GDM1 (cell line): Measurements from ENCODE around the gene RBM20.

Experiments used
- DNase-seq: peaks from one replicate; lab custom pipeline; 2025; lab: John Stamatoyannopoulos, UW

The RBM20 gene

DNA sequence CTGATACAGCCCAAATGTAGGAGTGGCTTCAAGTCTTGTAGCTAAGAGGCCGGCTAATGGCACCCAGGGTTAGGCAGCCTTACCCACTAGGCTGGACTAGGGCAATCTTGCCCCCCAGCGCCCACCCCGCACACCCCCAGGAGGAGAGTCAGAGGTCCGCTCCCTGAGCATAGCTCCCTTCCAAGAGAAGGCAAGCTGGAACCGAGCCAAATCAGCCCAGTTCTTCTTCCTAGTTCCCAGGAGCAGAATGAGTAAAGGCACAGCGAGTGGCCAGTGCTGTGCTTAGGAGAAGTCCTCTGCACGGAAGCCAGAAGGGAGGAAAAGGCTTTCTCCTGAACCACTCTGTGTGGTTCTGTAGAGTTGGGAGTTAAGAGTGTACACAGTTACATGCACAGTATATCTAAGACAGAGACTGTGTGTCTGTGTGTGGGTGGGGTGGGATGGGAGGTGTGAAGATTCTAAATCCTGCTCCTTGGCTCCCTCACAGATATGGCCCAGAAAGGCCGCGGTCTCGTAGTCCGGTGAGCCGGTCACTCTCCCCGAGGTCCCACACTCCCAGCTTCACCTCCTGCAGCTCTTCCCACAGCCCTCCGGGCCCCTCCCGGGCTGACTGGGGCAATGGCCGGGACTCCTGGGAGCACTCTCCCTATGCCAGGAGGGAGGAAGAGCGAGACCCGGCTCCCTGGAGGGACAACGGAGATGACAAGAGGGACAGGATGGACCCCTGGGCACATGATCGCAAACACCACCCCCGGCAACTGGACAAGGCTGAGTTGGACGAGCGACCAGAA, 167.8 kb downstream of the RBM20 start:
- DNase-seq, result no peak

DNA sequence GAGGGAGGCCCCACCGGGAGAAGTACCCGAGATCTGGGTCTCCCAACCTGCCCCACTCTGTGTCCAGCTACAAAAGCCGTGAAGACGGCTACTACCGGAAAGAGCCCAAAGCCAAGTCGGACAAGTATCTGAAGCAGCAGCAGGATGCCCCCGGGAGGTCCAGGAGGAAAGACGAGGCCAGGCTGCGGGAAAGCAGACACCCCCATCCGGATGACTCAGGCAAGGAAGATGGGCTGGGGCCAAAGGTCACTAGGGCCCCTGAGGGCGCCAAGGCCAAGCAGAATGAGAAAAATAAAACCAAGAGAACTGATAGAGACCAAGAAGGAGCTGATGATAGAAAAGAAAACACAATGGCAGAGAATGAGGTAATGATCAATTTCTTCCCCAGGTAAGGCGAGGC, 168.4 kb downstream of the RBM20 start:
- DNase-seq, result no peak

DNA sequence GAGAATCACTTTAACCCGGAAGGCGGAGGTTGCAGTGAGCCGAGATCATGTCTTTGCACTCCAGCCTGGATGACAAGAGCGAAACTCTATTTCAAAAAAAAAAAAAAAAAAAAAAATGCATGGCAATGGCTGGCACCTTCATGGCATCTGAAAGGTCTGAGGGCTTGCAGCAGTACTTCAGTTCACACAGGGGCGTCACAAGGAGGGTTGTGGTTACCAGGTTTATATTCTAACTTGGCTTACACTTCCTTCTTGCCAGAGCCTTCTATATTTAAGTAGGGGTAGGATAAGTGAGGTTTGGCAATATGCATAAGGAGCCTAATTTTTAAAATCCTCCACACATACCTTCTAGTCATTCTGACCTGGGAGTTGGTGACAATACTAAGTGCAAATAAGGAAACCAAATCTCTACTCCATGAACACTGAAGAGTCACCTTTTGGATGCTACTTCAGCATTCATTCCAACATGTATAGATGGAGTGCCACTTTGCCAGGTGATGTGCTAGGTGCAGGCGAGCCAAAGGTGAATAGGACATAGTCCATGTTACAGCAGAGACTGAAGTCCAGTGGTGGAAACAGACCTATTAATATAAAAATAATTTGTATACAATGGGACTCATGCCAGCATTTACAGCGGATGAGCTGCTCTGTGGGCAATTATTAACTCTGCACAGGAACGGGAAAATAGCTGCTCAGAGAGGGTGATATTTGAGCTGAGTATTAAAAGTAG, 169.8 kb downstream of the RBM20 start:
- DNase-seq, result no peak

DNA sequence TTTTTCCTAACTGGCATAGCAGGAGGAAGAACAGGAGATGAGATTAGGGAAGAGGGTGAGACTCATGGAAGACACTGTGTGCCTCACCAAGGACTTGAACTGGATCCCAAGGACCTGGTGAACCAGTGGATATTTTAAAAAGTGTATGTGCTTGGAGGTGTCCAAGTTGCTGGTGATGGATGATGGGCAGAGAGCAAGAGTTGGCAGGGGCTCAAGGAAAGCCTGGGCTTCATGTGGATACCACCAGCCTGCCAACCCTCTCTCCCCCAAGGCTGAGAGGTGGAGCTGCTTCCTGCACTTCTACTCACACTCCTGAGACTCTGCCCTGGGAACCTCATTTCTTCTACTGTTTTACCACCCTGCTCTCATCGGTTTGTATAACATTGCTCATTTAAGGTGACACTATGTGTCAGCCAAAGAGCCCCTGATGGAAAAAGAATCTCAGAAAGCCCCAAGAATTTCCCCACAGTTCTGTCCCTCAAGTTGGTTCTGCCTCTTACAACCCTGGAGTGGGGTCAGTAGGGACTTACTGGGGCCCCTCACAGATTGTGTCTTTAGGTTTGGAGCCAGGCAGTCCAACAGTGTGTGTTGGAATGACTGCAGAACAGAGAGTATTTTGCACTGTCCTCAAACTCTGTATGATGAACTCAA, 171.3 kb downstream of the RBM20 start:
- DNase-seq, result no peak

DNA sequence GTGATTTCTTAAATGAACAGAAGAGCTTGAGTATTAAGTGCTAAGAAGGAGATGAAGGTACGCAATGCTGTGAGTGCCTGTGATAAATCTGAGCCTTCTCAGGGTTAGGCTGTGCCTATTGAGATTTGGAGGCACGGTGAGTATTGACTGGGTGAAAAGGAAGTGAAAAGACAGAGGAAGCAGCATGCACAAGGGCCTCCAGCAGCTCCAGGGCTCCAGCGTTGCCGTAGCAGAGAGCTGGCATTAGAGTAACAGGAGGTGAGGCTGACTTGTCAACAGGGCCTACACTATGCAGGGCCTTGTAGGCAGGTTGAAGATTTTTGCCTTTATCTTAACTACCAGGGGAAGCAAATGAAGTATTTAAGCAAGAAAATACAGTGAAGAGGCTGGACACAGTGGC, 173.5 kb downstream of the RBM20 start:
- DNase-seq, result no peak

DNA sequence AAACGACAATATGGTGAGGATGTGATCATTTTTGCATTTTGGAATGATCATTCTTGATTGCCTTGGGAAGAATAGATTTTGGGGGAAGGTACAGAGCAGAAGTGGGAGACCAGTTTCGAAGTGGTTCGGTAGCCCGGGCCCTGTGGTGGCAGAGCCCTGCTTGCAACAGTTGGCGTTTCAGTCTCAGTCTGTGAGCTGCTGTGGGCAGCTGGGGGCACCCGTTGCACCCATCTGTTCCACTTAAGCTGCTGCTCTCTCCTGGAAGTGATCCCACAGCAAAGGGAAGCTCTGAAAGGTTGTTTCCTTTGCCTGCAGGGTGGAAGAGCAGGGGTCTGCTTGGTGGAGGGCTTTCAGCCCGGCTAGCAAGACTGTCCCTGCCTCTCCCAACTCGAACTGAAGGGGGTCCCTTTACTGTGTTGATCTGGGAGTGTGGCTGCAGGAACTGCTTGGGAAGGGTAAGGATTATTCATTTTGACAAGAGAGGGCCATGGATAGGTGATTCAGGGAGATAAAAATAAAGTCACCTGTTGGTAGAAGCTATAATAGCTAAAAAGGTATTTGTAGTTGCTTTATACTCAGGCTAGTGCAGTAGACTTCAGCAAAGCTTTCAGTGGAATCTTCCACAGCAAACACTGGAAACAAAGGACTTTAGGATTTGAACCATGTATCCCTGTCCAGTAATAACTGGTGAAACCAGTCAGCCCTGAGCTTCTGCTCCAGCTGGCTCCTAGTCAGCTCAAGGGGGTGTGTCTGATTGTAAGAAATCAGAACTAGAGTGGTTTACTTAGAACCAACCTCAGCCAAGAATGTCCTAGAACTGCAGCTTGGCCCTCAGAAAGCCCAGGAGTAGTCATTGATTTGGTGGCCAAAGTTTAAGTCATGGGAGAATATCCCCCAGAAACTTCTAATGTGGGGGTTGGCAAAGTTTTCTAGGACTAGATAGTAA, 174.4 kb downstream of the RBM20 start:
- no peak for DNase-seq

DNA sequence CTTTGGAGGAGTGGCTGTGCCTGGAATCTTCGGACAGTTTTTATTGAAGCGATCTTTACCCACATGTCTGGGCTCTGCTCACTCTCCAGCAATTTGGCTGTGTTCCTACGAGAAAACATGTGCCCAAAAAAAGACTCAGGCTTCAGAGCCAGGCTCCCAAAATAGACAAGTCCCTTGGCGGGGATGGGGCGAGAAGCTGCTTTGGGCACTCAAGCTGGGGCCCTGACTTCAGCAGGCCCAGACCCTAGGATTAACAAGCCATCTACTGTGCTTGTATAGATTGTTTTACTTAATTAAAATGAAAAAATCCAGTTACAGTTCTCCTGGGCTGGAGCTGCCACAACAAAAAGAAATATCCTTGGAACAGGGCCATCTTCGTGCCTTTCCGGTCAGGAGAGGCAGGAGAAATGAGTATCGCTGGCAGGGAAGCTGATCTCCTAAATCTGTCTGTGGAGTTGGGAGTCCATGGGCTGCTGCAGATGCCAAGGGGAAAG, 176.2 kb downstream of the RBM20 start:
- no peak for DNase-seq

DNA sequence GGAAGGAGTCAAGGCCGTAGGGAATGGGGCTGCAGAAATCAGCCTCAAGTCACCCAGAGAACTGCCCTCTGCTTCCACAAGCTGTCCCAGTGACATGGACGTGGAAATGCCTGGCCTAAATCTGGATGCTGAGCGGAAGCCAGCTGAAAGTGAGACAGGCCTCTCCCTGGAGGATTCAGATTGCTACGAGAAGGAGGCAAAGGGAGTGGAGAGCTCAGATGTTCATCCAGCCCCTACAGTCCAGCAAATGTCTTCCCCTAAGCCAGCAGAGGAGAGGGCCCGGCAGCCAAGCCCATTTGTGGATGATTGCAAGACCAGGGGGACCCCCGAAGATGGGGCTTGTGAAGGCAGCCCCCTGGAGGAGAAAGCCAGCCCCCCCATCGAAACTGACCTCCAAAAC, 177.4 kb downstream of the RBM20 start:
- DNase-seq, result no peak

DNA sequence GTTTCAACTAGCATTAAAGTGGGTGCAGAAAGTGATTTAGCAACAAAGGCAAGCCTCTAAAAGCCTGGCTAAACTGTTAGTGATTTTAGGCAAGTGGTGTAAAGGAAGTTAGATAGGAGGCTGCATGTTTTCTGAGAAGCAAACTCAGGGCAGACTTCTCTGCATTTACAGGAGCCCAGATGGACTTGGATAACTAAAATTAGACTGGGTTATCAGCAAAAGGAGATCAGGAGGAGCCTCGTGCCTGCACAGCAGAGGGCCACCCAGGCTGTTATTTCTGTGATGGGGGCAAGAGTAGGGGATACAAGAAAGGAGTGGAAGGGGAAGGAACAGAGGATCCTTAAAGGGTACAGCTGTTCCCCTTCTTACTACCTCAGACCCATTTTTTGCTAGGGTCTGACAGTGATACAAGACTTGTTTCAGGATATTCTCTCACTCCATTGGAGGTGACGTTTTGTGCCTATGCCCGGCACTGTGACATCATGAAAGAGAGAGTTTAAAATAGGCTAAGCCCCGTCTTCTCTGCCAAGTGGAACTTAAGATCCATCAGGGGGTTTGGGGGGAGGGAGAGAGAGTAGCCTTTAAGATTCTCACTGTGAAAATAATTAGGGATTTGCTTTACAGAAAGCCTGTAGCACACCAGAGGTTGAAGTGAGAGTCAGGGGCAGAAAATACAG, 178.0 kb downstream of the RBM20 start:
- DNase-seq, result no peak

DNA sequence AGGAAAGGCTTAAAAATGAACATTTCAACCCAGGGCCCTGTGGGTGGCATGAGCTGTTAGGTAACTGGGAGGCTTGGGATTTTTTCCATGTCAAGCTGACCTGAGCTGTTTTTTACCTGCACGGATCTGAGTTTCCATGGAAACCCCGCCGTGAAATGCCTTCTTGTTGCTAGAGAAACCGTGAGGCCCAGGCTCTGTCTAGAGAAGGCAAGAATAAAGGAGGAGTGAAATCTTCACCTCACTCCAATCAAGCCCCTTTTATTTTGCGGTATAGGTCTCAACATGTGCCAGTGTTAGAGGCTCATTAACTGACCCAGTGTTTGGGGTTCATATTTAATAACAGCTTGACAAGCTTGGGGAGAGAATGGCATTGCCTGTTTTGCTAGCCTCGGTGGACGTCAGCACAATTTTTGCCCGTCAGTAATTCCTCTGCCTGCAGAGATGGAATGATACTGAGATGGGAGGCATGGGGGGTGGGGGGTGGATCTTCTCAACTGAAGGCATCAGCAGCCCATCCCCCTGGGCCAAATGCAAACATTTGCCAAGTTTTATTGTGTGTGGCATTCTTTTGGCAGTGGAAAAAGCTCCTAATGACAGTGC, 178.7 kb downstream of the RBM20 start:
- no peak for DNase-seq

DNA sequence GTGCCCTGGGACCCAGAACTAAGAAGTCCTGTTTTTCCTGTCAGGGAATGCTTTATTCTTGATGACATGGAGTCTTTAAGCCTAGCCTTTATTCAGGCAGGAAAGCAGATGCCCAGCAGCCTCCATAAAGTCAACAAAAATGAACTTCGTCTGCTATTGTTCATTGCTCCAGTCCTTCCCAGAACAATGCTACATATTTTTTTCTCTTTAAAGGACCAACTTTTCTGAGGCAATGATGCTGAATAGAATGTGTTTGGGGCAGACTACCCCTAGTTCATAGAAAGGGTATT, 180.0 kb downstream of the RBM20 start:
- no peak for DNase-seq

DNA sequence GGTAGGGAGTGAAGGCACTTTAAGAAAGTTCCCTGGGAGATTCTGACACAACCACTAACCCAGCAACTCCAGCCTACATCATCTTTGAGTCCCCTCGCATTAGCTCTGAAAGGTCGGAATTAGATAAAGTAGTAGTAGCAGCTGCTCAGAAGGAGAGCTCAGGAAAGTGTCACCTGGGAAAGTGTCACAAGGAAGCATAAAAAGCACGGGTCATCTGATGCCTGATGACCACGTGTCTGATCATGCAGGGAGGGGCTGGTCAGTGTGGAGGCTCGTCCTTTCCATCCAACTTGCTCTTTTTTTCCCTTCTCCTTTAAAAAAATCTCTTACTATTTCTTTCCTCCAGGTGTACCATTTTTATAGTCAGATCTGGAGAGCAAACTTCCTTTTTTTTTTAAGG, 180.5 kb downstream of the RBM20 start:
- DNase-seq, result no peak

DNA sequence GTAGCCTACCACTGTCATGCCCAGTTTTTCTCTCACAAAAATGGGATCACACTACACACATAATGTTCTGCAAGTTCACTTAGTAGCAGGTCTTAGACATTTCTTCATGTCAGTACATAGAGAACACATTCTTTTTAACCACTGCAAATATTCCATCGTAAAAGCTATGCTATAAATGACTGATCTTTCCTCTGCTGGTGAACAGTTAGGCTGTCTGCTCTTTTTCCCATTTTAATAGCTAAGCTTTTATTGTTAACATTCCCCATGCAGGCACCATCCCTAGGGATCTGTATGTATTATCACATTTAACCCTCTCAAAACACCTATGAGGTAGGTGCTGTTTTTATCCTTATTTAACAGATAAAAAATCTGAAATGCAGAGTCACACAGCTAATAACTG, 181.4 kb downstream of the RBM20 start:
- DNase-seq, result no peak

DNA sequence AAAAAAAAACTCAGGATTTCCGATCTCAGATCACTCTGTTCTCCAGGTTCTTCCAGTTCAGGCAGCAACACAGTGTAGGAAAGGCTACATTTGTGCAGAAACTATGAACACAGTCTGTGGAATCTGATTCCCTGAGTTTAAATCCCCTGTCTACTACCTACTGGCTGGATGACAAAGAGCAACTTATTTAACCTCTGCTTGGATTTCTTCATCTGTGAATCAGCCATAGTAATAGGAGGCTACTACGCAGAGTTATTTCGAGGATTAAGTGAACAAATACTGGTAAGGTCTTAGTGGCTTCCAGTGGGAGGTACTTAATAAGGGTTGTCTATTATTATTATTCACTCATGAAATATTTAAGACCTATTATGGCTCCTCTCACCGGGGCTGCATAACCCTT, 183.3 kb downstream of the RBM20 start:
- no peak for DNase-seq

DNA sequence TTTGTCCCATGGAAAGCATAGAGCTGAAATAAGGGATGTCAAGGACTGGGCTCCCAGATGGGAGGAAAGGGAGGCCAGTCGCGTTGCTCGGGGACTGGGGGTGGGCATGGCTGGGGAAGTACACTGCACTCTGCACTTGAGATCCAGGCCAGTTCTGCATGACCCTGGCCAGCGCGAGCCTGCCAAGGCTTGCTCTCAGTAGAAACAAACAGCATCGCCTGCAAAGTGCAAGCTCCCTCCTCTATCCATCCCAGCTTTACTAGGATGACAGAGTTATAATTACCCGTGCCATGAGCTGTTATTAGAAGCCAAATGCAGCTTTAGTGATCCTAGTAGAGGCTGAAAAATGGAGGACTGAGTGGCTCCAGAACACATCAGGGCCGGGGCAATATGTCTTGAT, 183.7 kb downstream of the RBM20 start:
- DNase-seq, result no peak

DNA sequence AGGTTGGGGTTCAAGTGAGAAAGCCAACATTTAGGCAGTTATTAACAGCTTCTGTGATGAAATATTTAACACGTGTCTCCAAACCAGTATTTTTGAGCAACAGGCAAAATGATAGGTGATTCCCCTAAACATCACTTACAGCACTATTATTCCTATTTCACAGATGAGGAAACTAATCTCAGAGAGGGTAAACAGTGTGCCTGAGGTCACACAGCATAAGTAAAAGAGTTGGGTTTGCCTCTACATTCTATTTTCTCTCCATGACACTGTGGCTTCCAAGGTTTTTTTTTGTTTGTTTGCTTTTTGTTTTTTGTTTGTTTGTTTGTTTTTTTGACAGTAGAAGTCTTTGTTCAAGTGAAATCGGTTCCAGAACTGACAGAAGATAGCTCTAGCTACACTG, 184.4 kb downstream of the RBM20 start:
- no peak for DNase-seq

DNA sequence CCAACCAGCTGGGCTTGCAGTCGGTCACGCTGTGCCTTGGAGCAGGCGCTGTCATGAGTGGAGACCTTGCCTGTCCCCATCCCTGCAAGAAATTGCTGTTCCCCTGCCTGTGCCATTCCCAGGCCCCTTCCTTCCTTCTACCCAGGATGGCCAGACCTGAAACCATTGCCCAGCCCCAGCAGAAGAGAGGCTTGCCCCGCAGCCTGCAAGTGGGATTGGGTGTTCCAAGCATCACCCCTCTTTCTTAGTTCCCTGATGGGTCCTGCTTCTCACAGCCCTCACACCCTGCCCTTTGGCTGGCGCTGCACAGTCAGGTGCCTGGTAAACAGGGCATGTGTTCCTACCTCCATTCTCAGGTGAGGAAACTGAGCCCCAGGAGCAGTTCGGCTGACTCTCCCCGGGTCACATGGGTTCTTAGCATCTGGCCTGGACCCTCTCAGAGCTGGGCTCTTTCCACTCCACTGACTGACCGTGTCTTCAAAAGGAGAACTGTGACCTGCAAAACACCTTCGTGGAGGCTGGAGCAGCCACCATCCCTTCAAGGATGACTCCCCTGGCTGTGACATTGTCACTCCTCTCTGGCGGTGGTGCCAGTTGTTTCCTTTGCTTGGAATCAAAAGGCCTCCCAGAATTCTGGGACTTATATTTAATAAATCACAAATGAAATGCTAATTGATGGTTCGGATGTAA, 185.7 kb downstream of the RBM20 start:
- no peak for DNase-seq

DNA sequence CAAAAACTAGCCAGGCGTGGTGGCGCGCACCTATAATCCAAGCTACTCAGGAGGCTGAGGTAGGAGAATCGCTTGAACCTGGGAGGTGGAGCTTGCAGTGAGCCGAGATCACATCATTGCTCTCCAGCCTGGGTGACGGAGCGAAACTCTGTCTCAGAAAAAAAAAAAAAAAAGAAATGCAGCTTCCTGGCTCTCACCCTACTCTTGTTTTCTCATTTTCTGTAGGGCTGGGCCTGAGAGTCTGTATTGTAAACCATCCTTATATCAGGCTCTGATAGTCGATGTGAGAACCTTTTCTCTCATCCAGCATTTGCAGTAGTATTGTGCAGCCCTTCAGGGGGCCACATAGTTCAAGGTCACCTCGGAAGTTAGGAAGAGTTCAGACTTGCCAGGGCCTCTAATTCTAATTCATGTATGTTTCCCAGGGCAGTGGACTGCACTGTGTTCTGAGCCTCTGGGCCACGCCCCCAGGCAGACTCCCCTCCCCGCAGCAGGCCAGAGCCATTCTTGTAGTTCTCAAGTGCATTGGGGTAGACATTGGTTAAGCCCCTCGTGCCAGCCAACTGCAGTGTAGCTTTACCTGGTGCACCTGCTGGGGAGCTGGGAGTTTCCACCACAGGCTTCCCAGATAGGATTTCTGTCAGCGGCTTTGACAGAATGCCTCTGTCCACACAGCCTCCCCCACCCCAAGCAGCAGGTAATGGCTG, 189.3 kb downstream of the RBM20 start:
- no peak for DNase-seq

DNA sequence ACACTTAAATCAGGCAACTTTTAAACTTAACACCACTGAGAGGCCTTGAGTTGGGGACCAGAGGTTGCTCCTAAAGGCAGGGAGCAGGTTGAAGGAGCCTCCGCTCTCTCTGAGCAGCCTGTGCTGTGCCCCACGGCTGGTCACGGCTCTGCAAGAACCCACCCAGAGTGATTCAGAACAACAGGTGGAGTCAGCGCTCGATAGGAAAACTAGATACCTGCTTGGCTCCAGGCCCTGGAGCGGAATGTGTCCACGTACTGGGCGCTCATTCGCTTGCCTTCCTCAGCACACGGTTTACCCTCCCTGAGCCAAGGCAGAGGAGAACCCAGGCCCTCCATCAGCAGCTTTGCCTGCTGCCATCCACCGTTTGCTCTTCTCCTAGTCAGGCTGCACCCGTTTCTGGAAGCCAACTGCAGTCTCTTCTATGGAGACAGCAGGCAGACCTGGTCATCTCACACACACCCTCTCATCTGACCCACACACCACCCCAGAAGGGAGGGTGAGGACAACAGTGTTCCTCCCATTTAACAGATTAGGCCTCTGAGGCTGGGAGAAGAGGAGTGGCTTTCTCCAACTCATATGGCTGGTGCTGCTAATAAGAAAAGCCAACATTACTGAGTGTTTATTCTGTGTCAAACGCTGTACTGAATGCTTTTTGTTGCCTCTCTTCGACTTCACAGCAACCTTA, 189.9 kb downstream of the RBM20 start:
- DNase-seq, result no peak
